Activated effector memory CD4-positive, alpha-beta T cell treated with anti-CD3 and anti-CD28 coated beads, Interleukin-2, amount 50 U/mL, for 16 hours (primary cell): ENCODE results near the gene RETSAT.
"Not testable (repeated sequence)": the region's sequence is repeated elsewhere in the genome, so short reads cannot be mapped to it uniquely, and the experiment has no call there.

Source experiments
- DNase-seq: peaks from one replicate; pipeline ENCODE4 v3.0.0-alpha.2; 2020

Gene RETSAT

GRCh38 chr2:85354286-85355072, at the start of gene RETSAT, which contains the start of gene ELMOD3:
Gene RETSAT, minus strand, starts transcription at chr2:85354528. Its CDS starts 21 bp downstream, at chr2:85354507.
Gene ELMOD3, plus strand, starts transcription at chr2:85354769. Its CDS starts 2,430 bp downstream, at chr2:85357199.
- peak; percentile 98 for DNase-seq

DNA sequence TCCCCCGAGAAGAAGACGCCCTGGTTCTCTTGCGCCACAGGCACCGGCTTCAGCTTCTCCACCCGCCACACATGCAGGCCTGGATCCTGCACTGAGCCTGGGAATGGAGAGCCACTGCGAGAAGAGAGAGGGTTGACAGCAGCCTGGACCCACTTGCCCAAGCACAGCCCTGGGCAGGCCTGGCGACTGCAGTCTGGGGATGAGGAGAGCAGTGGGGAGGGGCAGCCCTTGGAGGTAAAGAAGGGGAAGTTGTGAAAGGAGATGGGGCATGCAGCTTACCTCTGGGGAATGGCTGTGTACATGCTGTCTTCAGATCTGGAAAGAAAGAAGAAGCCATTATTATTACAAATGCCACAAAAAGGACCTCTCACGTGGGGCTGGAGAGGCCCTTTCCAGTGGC, 47.5 kb upstream of the RETSAT start:
- DNase-seq: no peak

- DNase-seq: no peak
These were observed 47.1 kb upstream of the RETSAT start for GRCh38 chr2:85401464-85401805.

GRCh38 chr2:85400541-85401463, 46.5 kb upstream of the RETSAT start:
- no peak for DNase-seq

- peak; percentile 24 for DNase-seq
These were observed 45.7 kb upstream of the RETSAT start for GRCh38 chr2:85400023-85400422.

GRCh38 chr2:85399183-85399455, 44.8 kb upstream of the RETSAT start:
- no peak for DNase-seq

DNA sequence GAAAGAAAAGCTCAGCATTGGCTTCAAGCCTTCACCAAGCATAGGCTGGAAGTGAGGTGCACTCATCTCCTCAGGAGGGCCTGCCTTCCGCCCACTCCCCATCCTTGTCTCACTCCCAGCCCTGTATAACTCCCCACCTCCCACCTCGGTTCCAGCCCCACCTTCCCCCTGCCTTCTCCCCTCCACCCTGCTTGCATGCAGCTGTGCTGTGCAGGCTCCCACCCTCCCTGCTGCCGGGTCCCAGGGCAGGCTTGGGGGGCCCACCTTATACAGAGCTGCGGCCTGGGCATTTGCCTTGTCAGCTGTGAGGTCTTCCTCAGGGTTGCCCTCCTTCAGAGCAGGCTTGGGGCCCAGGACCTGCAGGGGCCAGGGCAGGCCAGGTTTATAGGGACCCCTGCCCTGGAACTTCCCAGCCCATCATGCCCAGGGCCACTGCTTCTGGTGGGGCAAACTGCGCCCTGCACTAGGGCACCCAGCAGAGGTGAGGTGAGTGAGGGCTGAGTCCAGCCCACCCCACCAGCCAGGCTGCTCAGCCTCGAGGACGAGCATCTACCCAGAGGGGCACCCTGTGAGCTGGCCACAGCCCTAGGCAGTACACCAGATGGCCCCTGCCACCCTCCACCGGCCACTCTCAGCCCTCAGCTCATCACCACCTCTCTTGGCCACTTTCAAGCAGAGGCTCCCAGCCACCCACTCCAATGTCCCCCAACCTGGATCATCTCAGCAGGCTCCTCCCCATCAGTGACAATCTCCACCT, 44.3 kb upstream of the RETSAT start:
- peak; percentile 61 for DNase-seq

- peak; percentile 28 for DNase-seq
These were observed 43.6 kb upstream of the RETSAT start for GRCh38 chr2:85397925-85398331.

DNA sequence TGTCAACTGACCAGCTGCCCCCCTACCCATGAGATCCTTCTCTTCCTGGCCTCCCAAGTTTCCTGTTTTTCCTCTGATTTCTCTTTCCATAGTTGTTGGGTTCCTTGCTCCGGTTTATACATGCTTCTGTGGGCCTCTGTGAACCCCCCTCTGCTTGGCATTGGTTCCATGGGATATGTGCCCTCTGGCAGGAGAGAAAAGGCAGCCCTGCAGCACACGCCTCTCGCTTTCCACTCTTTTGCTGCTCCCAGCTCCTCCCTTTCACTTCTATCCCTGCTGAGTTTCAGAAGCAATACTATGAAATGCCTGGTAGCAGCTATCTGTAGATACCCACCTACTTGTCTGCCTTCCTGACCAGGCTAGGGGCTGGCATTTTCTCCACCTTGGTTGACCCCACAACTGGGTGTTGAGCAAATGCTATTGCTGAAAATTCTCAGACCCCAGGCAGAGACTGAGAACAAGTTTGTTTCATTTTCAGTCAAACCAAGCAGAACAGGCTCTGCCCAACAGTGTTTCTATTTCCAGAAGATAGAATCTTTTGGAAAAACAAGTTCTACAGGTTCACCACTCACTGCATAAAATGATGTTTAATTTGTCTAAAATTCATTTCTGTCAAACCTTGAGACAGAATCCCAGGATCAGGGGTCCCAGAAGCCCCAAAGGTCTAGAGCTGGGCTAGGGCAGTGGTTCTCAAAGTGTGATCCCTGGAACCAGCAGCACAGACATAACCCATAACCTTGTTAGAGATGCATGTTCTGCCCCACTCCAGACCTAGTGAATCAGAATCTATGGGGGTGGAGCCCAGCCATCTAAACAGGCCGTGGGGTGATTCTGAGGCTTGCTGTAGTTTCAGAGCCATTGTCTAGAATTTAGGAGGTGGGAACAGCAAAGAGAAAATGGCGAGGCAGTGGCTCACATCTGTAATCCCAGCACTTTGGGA, 42.5 kb upstream of the RETSAT start:
- peak; percentile 8 for DNase-seq

DNA sequence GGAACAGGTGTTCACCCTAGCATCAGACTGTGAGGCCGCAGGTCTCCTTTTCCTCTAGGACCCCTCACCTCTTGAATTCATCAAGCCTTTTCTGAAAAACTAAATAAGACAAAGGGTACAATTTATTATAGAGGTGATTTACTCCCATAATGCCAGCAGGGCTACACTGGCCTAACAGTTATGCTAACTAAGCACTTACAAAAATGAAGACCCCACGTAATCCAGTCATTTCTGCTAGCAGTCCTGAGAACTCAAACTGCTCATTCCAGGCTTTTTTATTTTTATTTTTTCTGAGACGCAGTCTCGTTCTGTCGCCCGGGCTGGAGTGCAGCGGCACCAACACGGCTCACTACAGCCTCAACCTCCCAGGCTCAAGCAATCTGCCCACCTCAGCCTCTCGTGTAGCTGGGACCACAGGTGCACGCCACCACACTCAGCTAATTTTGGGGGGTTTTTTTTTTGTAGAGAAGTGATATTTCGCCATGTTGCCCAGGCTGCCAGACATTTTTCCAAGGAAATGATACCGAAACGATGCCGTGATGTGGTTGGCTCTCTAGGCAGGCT, 41.7 kb upstream of the RETSAT start:
- DNase-seq: no peak

DNA sequence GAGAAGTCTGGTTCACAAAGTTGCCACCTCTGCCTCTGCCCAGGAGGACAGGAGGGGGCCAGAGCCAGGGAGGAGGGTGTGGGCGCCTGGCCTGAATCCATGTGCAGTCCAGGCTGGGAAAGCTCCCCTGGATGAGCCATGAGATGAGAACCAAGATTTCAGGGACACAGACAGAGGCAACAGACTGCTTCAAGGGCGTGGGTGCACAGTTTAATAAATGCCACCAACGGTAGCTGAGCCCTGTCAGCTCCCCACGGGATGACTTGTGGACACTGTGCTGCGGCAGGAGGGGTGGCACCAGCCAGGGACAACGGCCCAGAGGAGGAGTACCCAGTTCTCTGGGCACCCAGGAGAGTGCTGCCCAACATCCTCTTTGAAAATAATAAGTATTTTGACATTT, 40.6 kb upstream of the RETSAT start:
- peak; percentile 10 for DNase-seq

- DNase-seq: peak; percentile 47
These were observed 39.9 kb upstream of the RETSAT start for GRCh38 chr2:85394261-85394681.

- peak; percentile 53 for DNase-seq
These were observed 39.5 kb upstream of the RETSAT start for GRCh38 chr2:85393836-85394235.

DNA sequence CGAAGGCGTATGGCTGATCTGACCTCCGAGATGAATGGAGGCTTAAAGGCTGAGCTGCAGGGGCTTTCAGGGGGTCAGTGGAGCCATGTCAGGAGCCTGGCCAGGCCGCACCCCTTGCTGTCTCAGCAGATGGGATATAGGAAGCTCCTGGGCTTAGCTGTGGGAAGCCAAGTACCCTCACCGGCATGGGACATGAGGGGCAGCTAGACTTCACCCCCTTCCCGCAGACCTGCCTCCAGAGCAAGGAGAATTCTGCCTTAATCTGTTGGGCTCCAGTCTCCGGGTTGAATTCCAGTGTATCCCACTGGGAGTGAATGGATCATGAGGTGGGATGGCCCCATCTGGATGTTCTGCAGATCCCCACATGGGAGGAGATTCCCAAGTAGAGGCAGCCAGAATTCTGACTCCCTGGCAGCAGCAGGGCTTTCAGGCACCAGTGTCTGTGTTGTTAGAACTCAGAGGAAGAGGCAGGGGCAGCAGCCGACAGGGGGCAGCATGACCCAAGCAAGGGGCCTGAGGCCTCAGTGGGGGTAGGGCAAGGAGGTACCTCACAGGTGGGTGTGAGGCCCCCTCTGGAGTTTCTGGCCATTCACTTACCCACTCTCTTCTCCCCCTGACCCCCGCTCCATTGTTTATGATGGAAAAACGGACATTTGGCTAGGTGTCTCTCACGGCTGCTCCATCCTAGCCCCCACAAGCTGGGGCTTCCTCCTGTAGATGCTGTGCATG, 36.8 kb upstream of the RETSAT start:
- peak; percentile 87 for DNase-seq

DNA sequence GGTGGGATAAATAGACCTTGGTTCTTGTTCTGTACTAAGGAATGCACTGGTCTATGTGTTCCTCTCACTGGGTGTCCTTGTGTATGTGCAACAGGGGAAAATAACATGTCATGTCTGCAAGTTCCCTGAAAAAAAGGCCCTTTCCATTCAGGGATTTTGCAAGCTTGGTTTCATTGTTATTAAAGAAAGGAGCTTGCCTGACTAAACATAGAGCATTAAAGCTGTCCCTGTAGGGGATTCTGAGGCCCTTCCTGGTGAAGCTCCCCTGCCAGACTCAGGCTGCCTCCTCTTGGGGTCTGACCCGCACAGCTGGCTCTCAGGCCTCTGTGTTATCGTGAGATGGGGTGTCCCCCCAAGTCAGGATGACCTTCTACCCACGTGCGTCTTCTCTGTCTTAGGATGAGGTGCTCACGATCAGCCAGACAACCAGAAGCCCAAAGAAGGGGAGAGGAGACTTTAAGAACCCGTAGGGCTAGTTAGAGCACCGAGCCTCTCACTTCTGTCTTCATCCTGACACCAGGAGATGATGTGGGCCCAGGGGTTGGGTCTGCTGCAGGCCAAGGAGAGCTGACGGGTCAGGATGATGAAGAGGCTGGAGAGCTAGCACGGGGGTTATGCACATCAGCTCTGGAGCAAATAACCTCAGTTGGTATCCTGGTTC, 34.7 kb upstream of the RETSAT start:
- peak; percentile 16 for DNase-seq

DNA sequence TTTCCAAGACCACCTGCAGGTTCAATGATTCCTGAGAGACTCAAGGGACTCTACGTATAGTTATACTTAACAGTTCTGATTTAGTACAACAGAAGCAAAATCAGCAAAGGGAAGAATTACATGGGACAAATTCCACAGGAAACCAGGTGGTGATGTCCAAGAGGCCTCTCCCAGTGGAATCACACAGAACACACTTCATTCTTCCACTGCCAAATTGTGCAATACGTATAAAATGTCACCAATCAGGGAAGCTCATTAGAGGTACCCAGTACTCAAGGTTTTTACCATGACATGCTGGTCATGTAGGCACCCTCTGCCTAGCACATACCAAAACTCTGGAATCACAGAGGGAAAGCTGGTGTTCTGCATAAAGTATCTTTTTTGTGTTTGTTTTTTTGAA, 33.4 kb upstream of the RETSAT start:
- no peak for DNase-seq

DNA sequence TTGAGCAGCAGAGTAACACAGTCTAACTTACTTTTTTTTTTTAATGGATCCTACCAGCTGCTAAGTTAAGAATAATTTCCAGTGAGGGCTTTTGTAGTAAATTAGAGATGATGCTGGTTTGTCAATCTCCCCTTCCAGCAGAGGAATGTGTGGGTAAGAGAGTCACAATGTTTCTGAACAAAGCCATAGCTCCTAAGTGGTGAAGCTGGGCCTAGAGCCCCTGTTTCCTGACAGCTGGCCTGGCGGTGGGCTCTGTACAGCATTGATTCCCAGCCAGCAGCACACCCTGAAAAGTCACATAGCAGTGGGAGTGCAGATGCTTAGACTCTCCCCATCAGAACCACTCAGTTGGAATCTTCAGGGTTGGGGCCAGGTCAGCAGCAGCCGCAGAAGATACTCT, 31.4 kb upstream of the RETSAT start:
- DNase-seq: peak; percentile 21

- DNase-seq: no peak
These were observed 29.5 kb upstream of the RETSAT start for GRCh38 chr2:85383850-85384249.

GRCh38 chr2:85383151-85383550, 28.8 kb upstream of the RETSAT start:
- not testable (repeated sequence) for DNase-seq

- no peak for DNase-seq
These were observed 25.7 kb upstream of the RETSAT start for GRCh38 chr2:85380048-85380447.

GRCh38 chr2:85378257-85378656, 23.9 kb upstream of the RETSAT start:
- no peak for DNase-seq
